ENCODE results near the gene RPS8.
"Not testable (repeated sequence)": the region's sequence is repeated elsewhere in the genome, so short reads cannot be mapped to it uniquely, and the experiment has no call there.

The RPS8 gene

DNA sequence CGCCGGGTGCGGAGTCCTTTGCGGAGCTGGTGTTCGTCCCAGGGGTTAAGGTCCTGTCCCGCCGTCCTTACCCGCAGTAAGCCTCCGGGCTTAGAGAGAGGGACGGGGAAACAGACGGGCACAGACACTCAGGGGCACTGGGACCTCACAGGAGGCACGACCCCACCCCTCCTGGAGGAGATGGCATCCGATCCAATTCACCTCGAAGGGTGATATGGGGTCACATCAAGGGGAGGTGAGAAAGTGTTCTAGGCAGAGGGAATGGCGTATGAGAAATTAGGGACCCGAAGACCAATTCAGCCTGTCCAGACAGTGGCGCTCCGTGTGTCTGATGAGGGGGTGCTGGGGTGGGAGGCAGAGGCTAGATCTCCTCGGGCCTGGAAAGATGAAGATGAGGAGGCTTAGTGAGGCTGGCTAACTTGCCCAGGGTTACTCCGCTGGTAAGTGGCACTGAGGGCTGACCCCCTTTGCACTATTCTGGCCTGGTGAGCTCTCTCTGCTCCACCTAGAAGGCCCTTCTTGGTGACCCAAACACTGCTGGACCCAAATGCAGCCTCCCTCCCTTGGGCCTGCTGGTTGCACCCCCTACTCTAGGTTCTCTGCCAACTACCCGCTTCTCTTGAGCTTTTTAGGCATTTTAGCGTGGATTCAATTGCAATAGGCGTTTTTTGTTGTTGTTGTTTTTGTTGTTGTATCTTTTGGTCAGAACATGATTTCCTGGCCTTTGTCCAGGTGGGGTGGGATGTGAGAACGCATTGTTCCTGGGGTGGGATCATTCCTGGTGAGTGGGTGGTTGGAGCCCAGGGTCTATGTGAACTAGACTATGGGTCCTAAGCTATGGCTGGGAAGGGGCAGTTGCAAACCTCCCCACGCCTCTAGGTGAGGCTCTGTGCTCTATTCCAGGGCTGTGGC, 45.2 kb downstream of the RPS8 start:
- no peak for DNase-seq

DNA sequence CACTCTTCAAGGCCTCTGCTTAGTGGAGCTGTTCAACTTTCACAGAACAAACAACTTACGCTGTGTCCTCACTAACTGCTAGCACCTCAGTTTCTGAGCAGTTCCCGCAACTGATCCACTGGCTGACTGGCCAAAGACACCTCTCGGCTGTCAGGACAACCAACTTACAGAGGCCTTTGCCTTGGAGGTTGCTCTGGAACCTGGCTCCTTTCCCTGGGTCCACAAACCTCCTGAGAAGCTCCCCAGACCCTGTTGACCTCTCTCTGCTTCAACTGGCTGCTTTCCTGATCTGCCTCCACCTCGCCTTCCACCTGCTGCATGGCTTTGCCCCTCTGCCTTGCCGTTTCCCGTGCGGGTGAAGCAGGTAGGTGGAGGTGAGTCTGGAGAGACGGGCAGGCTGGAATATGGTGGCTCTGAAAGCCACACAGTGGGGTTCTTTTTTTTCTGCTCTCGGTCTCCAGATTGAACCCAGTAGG, 45.9 kb downstream of the RPS8 start:
- DNase-seq = no peak

DNA sequence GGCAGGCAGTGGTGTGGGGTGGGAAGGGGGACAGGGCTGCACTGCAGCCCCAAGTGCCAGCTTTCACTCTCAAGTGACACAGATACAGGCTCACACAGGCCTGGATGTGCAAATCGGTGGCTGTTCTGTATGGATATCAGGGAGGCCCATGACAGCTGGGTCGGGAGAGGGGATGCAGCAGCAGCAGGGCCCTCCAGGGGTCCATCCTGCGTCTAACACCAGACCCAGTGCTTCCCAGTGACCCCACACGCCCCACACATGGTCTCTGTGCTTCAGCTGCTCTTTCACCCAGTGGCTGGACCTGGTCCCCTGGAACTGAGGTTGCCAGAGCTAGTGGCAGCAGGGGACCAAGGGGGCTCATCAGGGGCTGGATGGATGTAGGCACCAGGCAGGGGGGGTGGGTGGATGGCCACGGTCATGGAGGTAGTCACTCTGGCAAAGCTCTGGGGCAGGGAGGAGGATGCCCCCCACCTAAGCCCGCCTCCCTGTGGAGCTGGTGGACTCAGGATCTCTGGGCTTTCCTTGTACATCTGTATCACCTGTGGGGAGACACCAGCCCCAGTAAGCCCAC, 46.9 kb downstream of the RPS8 start:
- no peak for DNase-seq

DNA sequence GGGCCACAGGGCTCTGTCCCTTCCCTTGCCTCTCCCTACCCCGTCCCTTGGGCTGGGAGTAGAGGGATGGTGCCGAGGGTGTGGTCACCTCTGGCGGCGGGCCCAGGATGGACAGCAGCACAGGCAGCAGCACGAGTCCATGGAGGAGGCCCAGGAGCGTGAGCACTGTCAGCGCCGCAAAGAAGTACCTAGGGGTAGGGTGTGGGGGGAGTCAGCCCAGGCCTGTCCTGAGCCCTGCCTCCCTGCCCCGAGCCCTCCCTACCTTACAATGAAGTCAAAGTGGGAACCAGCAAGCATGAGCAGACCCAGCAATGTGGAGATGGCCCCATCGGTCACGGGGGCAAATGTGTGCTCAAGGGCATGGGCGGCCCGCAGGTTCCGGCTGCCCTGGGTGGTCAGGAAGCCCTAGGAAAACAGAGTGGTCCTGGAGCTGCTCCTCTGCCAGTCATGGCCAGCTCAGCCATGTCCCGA, 47.7 kb downstream of the RPS8 start:
- no peak for DNase-seq

DNA sequence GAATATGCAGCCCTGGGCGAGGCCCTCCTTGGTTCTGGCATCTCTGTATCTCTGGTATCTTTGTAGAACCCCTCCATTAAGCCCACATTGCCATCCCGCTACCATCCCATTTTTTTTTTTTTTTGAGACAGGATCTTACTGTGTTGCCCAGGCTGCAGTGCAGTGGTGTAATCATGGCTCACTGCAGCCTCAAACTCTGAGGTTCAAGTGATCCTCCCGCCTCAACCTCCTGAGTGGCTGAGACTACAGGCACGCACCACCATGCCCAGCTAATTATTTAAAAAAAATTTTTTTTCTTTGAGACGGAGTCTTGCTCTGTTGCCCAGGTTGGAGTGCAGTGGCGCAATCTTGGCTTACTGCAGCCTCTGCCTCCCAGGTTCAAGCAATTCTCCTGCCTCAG, 49.1 kb downstream of the RPS8 start:
- DNase-seq = not testable (repeated sequence)

DNA sequence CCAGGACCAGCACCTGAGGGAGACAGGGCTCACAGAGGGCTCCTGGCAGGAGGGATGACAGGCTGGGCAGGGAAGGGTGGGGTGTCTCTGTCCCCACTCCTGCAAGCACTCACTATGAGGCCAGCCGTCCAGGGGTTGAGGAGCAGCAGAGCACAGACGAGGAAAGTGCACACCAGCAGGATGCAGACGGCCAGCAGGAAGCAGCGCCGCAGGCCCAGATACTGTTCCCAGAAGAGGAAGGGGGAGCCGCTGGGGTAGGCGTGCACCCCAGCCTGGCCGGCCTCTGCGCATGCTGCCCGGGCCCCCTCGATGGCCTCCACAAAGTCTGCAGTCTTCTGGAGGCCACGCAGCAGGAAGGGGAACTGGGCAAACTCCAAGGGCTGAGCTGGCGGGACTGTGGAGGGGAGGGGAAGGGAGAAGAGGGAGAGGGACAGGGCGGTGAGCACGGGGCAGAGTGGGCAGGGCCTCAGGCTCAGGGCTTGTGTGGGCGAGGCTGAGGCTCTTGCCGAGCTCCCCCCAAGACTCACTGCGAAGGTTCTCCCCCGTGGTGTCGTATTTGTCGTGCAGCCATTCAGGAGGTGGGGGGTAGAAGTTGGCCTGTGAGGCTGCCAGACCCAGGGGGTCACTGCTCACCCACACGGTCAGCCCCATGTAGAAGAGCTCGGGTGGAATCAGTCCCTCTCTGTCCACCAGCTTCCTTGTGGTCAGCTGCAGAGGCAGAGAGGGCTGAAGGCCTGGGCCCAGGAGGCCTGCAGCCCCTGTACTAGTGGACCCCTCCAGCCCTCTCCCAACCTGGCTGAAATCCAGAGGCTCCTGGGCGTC, 51.2 kb downstream of the RPS8 start:
- no peak for DNase-seq

DNA sequence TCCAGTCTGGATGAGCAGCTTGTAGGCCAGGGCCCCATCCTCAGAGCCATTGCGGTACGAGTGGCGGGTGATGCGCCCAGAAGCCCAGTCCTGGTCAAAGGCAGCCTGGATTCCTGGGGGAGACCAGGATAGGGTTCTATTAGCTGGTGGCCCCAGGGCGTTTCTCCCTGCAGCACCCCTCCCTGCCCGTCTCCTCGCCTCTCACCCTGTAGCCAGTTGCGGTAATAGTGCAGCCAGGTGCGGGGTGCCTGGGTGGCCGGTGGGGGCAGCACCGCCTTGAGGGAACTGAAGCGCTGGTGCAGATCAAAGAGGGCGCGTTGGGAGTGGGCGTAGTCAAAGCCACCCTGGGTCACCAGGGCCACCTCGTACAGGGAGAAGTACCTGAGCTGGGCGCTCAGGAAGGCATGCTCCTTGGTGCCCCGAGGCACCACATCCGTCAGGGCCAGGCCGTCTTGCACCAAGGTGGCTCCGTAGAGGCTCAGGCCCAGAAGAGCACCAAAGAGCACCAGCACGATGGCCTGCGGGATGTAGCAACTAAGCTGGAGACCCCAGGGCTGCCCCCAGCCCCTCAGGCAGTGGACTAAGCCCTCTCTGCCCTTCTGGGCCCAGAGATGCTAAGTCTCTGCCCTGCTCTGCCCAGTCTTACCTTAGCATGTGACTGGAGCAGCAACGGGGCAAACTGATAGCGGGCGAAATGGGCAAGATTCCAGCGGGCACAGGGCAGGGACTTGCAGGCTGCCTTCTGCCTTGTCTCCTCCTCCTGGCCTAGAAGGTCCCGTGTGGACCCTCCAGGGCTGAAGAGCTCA, 52.1 kb downstream of the RPS8 start:
- DNase-seq = no peak

DNA sequence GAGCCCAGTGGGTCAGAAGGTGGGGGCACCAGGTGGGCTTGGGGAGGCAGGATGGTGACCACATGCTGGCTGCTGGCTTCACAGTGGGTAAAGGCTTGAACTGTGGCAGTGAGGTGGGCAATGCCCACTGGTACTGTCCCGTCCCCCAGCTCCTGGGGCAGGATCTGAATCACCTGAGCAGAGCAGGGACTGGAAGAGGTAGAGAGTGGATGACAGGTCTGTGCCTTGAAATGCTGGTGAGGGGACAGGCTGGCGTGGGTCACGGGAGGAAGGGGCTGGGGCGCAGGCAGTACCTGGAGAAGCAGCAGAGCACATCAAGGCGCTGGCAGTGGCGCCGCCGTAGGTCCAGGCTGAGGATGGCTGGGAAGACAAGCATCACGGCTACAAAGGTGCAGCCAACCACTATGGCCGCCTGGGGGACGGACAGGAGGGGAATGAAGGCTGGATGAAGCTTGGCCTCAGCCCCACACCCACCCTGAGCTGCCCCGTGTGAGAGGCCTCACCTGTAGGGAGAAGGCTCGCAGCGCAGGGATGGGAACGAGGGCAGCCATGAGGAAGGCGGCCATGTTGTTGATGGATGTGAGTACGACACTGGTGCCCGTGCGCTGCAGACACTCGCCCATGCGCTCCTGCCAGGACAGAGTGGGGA, 52.8 kb downstream of the RPS8 start:
- DNase-seq = no peak
